SK-N-MC (cell line): ENCODE data around the gene RAB37.

Experiments used
- DNase-seq: peaks from one replicate; pipeline ENCODE4 v3.0.0-alpha.2; 2011; ENCODE audit warnings: low read depth, low spot score
- H3K27ac ChIP-seq: fragments of 200-600 bp; sonication (generic); 2 replicates; pipeline ENCODE4 v1.5.1; 2016; ENCODE audit warnings: mixed run types
- H3K36me3 ChIP-seq: fragments of 200-600 bp; sonication (generic); 2 replicates; pipeline ENCODE4 v1.6.1; 2017; ENCODE audit warnings: antibody characterized with exemption, low read length, mixed read lengths; ENCODE audit not compliant: insufficient read depth
- H3K4me3 ChIP-seq: fragments of 200-600 bp; sonication (generic); 2 replicates; pipeline ENCODE4 v1.5.1; 2016
- H3K9ac ChIP-seq: fragments of 200-600 bp; sonication (generic); 2 replicates; pipeline ENCODE4 v1.8.0; 2017; ENCODE audit warnings: mixed run types, mixed read lengths; ENCODE audit not compliant: insufficient read length
- H3K9me3 ChIP-seq: fragments of 200-600 bp; sonication (generic); 2 replicates; pipeline ENCODE4 v1.6.1; 2017; ENCODE audit warnings: low read depth, mild to moderate bottlenecking, antibody characterized with exemption, low read length, moderate library complexity, mixed read lengths
- EZH2 ChIP-seq: fragments of 200-600 bp; sonication (generic); IDR thresholded peaks from one replicate; pipeline ENCODE4 v1.6.1; 2017; ENCODE audit warnings: antibody characterized with exemption
- FOXP2 ChIP-seq: optimal IDR thresholded peaks from 2 replicates; pipeline ENCODE3; 2011; ENCODE audit warnings: mild to moderate bottlenecking, moderate library complexity; ENCODE audit not compliant: insufficient read depth; ENCODE audit errors: extremely low read length, control extremely low read depth
- POLR2AphosphoS5 ChIP-seq: IDR thresholded peaks from 2 replicates; pipeline ENCODE4 v1.6.1; 2012; ENCODE audit warnings: mild to moderate bottlenecking, low read depth, low read length, borderline replicate concordance

The RAB37 gene, protein sequence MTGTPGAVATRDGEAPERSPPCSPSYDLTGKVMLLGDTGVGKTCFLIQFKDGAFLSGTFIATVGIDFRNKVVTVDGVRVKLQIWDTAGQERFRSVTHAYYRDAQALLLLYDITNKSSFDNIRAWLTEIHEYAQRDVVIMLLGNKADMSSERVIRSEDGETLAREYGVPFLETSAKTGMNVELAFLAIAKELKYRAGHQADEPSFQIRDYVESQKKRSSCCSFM

GRCh38 chr17:74736513-74737298 lies at the start of gene RAB37:
Gene RAB37 (plus strand): TSS chr17:74737256. CDS start chr17:74737273, 17 bp downstream.
- no peak within 1 kb of the TSS for H3K27ac ChIP-seq
- H3K9ac ChIP-seq = no peak within 1 kb of the TSS
- no peaks in the 10 kb centered on the region for H3K36me3 ChIP-seq
- TF ChIP-seq POLR2AphosphoS5 (no peak), EZH2 (no peak), FOXP2 (no peak)
- no peaks in the 10 kb centered on the region for H3K9me3 ChIP-seq
- DNase-seq = no peak
- H3K4me3 ChIP-seq = peak within 1 kb of the TSS; percentile 38

DNA sequence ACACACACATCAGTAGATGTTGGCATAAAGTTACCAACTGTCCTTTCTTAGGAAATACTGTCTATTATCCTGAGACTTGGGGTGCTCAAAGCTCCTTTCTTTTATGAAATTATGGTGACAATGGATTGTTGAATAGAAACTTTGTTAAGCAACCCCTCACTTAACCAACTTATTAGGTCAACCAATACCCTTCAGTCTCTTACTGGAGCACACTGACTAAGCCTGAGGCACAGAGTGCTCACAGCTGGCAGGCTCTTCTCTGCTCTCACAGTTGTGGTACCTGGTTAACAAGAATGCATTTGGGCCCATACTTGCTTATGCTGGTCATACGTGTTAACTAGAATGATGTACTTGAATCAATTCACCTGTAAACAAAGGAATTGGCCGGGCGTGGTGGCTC lies 49.2 kb upstream of the RAB37 start:
- TF ChIP-seq EZH2 (no peak), FOXP2 (no peak), POLR2AphosphoS5 (no peak)
- DNase-seq = no peak
- no peak overlapping the region for H3K4me3 ChIP-seq
- H3K9me3 ChIP-seq = no peaks in the 10 kb centered on the region
- H3K36me3 ChIP-seq = no peaks in the 10 kb centered on the region
- no peak overlapping the region for H3K9ac ChIP-seq
- no peak overlapping the region for H3K27ac ChIP-seq

DNA sequence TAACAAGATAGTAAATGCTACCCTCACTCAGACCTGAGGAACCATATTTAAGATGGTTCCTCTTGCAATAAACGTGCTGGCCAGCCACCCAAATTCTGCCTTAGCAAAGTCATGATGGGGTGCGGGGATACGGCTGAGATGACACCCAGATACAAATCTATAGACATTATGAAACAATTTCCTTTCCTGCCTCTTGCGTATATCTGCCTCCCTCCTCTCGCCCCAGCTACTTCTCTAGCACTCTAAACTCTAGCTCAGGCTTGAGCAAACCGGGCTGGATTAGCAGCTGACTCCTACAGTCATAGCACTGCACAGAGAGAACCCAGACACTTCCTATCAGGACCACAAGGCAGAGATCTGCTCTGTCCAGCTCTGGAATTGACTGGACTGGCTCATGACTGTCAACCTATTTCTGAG lies 46.6 kb upstream of the RAB37 start:
- no peak overlapping the region for H3K9ac ChIP-seq
- no peaks in the 10 kb centered on the region for H3K36me3 ChIP-seq
- no peak for DNase-seq
- no peak for TF ChIP-seq POLR2AphosphoS5
- TF ChIP-seq FOXP2 = no peak
- no peak for TF ChIP-seq EZH2
- H3K4me3 ChIP-seq = no peak overlapping the region
- H3K9me3 ChIP-seq = no peaks in the 10 kb centered on the region
- no peak overlapping the region for H3K27ac ChIP-seq

GRCh38 chr17:74691151-74691550 lies 45.9 kb upstream of the RAB37 start:
- Histone ChIP-seq H3K9ac (no peak overlapping the region), H3K27ac (no peak overlapping the region), H3K4me3 (no peak overlapping the region), H3K36me3 (no peaks in the 10 kb centered on the region), H3K9me3 (no peaks in the 10 kb centered on the region)
- no peak for TF ChIP-seq EZH2
- no peak for TF ChIP-seq FOXP2
- no peak for TF ChIP-seq POLR2AphosphoS5
- DNase-seq = no peak

GRCh38 chr17:74694081-74694480 lies 43.0 kb upstream of the RAB37 start:
- no peak overlapping the region for H3K27ac ChIP-seq
- H3K36me3 ChIP-seq = no peaks in the 10 kb centered on the region
- no peak for TF ChIP-seq EZH2
- no peak for TF ChIP-seq POLR2AphosphoS5
- TF ChIP-seq FOXP2 = no peak

GRCh38 chr17:74695629-74696028 lies 41.4 kb upstream of the RAB37 start:
- DNase-seq = no peak
- Histone ChIP-seq H3K4me3 (no peak overlapping the region), H3K27ac (no peak overlapping the region), H3K9ac (no peak overlapping the region), H3K36me3 (no peaks in the 10 kb centered on the region), H3K9me3 (no peaks in the 10 kb centered on the region)
- TF ChIP-seq FOXP2 = no peak
- no peak for TF ChIP-seq EZH2
- TF ChIP-seq POLR2AphosphoS5 = no peak

More at GRCh38 chr17:74694081-74694480, 43.0 kb upstream of the RAB37 start:
- H3K9me3 ChIP-seq = no peaks in the 10 kb centered on the region
- no peak overlapping the region for H3K4me3 ChIP-seq
- no peak overlapping the region for H3K9ac ChIP-seq
- no peak for DNase-seq

DNA sequence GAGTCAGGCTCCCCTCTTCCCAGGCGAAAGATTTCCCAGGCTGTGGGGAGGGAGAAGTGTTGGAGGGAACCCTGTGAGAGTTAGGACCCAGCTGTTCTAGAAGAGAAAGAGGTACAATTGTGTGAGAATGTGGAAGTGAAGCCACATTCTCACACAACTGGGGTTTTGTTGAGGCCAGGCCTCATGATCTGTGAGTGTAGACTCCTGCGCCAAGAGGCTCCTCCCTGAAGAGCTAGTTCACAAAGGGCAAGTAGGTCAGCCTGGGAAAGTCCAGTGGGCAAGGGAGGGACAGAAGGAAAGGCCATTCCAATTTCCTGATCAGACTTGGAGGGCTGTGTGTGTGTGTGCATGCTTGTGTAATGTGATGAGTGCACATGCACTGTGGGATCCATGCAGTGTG lies 39.5 kb upstream of the RAB37 start:
- TF ChIP-seq EZH2 = no peak
- no peak for TF ChIP-seq POLR2AphosphoS5
- TF ChIP-seq FOXP2 = no peak
- Histone ChIP-seq H3K4me3 (no peak overlapping the region), H3K36me3 (no peaks in the 10 kb centered on the region), H3K9me3 (no peaks in the 10 kb centered on the region), H3K9ac (no peak overlapping the region), H3K27ac (no peak overlapping the region)
- DNase-seq = no peak

GRCh38 chr17:74698069-74698468 lies 39.0 kb upstream of the RAB37 start:
- H3K9ac ChIP-seq = no peak overlapping the region

More at GRCh38 chr17:74698069-74698468, 39.0 kb upstream of the RAB37 start:
- Histone ChIP-seq H3K36me3 (no peaks in the 10 kb centered on the region), H3K9me3 (no peaks in the 10 kb centered on the region), H3K27ac (no peak overlapping the region), H3K4me3 (no peak overlapping the region)
- TF ChIP-seq FOXP2 (no peak), POLR2AphosphoS5 (no peak), EZH2 (no peak)
- DNase-seq = no peak
